Stimulated activated CD4-positive, alpha-beta T cell treated with anti-CD3 and anti-CD28 coated beads, TNF-alpha, amount 100 ng/mL, for 1 hour (primary cell): ENCODE data around the gene TSACC.

Source experiments
- DNase-seq, 3 donors: peaks; one replicate each; pipeline ENCODE4 v3.0.0-alpha.2; 2020; ENCODE audit warnings: low read depth in 3 of 3, low spot score in 1 of 3

The TSACC gene

DNA sequence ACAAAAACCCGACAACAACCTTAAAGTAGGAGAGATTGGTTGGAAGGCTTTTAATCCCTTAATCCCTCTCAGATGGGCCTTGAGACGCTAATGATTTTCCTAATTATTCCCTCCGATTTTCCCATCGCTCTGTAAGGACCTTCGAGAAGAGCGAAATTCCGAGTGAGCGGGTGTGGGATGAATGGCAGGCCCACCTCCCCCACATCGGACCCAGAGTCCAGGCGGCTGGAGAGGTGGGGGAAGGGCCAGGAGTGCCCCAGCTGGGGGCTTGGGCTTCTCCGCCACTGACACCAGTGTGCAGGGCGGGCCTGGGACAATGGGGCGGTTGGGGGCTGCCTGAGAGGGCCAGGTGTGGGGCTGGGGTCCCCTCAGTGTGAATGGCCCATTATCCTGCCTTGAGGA is 54.1 kb downstream of the TSACC start:
- no peak for DNase-seq

DNA sequence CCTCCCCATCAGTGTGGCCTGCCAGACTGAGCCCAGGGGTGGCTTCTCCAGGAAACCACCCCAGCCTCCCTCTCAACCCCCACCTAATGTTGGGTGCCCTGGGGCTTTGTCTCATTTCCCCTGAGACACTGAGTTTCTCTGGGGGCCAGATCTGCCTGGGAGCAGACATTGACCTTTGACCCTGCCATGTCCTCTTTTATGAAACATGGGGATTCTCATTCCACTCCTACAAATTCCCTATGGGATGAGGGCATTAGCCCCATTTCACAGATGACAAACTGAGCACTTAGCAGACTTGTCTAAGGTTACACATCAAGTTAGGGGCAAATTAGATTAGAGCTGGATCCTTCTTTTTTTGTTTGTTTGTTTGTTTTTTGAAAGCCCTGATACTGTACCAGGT is 54.8 kb downstream of the TSACC start:
- no peak for DNase-seq

DNA sequence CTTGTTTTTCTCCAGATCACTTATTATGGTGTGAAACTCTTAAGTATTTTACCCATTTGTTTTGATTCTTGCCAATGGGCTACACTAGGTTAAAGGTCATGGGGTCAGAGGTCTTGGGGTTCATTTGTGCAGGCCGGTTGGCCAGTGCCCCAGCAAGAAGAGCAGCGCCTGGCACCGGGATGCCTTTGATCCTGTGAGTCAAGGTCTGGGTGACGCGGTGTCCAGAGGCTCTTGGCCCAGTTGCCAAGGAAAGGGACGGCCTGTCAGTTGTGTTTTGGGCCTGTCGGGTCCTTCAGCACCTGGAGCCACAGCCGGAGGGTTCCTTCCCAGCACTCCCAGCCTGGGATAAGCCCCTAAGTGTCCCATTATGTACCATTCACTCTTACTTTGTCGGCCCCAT is 55.8 kb downstream of the TSACC start:
- DNase-seq = no peak

DNA sequence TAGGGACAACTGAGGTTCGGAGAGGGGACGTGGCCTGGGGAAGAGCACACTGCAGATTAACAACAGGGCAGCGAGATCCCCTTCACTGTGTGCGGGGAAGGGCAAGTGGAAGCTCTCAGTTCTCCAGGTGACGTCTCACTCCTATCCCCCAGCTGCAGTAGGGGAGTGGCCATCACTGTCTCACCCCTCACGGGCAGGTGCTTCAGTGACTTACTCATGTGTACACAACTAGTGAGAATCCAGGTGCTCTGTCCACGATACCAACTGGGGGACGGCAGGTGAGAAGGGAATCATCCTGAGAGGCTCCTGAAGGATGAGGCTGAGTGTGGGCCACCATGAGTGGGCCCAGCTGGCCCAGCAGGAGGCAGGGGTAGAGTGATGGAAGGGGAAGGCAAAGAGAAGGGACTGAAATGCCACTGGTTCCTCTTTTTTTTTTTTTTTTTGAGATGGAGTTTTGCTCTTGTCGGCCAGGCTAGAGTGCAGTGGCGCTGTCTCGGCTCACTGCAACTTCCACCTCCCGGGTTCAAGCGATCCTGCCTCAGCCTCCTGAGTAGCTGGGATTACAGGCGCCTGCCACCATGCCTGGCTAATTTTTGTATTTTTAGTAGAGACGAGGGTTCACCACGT is 56.6 kb downstream of the TSACC start:
- DNase-seq = no peak
